ENCODE measurements around the gene C19orf12. TPM values are rescaled to one million over a fixed set of nuclear protein-coding genes. Genes with fewer than 3 reads are reported as not detected.

Gene C19orf12
- total RNA-seq (2022; extraction: Qiagen RNA extraction): 44.7 to 51.3 TPM (median 49.8 TPM) in 5 replicates

GRCh38 chr19:29714953-29715700 is at the start of gene C19orf12:
Gene C19orf12 (minus strand): TSS chr19:29715261. CDS start chr19:29708413, 6,848 bp downstream.

DNA sequence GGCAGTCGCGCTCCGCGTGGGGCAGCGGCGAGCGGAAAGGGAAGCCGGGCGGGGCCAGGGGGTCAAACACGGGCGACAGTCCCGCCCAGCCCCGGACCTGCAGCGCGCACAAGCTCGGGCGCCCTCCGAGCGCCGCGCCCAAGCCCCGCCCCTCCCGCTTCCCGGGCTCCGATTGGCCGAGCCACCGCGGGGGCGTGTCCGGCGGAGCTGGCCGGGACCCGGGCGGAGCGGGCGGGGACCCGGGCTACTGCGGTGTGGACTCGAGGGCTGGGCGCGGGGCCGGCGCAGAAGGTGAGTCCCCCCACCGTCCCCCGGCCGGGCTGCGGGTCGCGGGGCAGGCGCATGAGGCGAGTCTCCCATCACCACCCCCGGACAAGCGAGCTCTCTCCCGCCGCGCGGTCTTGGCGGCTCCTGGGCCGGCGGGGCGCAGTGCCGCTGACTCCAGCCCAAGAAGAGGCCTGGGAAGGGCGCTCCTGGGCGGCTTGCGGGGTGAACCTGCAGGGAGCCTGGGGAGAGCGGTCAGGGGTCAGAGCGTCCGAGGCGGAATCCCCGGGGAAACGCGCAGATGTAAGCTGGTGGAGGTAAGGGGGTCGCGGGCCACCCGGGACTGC is 49.7 kb downstream of the C19orf12 start, which contains the start of gene PLEKHF1:
TSS of gene PLEKHF1 (plus strand) at position 247 of the 611 bp plus-strand sequence. CDS start 8,379 bp downstream, outside the sequence.

Other genes starting within 250 kb of the C19orf12 start
- gene VSTM2B, start 189.3 kb downstream of the C19orf12 start, total RNA-seq (2022; extraction: Qiagen RNA extraction): not detected in 5 replicates
- 193 to 210 TPM (median 202 TPM) in 5 replicates for gene POP4, start 109.0 kb downstream of the C19orf12 start, total RNA-seq (2022; extraction: Qiagen RNA extraction)
- 5.4 to 8.4 TPM (median 7.6 TPM) in 5 replicates for gene PLEKHF1, start 49.8 kb downstream of the C19orf12 start, total RNA-seq (2022; extraction: Qiagen RNA extraction)
- gene CCNE1, start 96.7 kb upstream of the C19orf12 start, total RNA-seq (2022; extraction: Qiagen RNA extraction): 22.3 to 24.4 TPM (median 23.0 TPM) in 5 replicates
- 84.8 to 107 TPM (median 90.7 TPM) in 5 replicates for gene URI1, start 227.0 kb upstream of the C19orf12 start, total RNA-seq (2022; extraction: Qiagen RNA extraction)